CD4-positive, alpha-beta T cell (primary cell): ENCODE results near the gene GNLY. TPM values are rescaled to one million over a fixed set of nuclear protein-coding genes. Genes with fewer than 3 reads are reported as not detected.

Source experiments
- ATAC-seq: fragments of 200-7000 bp; cut with Tn5 transposase; one replicate; pipeline ENCODE4 v1.10.0; 2022; ENCODE audit warnings: mild to moderate bottlenecking; ENCODE audit not compliant: poor library complexity
- CTCF ChIA-PET: fragments of 350-600 bp; sonication (Branson Sonifier 250); formaldehyde crosslinking; loops from one replicate; lab custom pipeline; 2021; ENCODE audit warnings: antibody characterized with exemption, inconsistent platforms; lab: Charles Lee
- POLR2A ChIA-PET: fragments of 350-600 bp; sonication (Branson Sonifier 250); formaldehyde crosslinking; loops from one replicate; lab custom pipeline; 2021; ENCODE audit warnings: antibody characterized with exemption, inconsistent platforms; lab: Charles Lee
- DNase-seq, 14 experiments: peaks; one replicate each; pipeline ENCODE4 v3.0.0-alpha.2; 2013 to 2020; ENCODE audit warnings: mixed read lengths in 2 of 14
- H3K27ac ChIP-seq, 2 donors: one replicate each; pipeline versions ENCODE4 v1.5.1 to v1.7.0; 2013; ENCODE audit warnings: low read length in 2 of 2, low read depth in 1 of 2, mild to moderate bottlenecking in 1 of 2
- H3K27me3 ChIP-seq, 2 experiments: 1 replicate in 1 of 2; 2 replicates in 1 of 2; pipeline versions ENCODE4 v1.6.1 to v1.7.0; 2013; ENCODE audit warnings: low read length in 2 of 2, control low read depth in 1 of 2, mild to moderate bottlenecking in 1 of 2, moderate library complexity in 1 of 2; ENCODE audit not compliant: insufficient read depth in 2 of 2, control insufficient read depth in 1 of 2
- H3K36me3 ChIP-seq: one replicate; pipeline ENCODE4 v1.6.1; 2013; ENCODE audit warnings: low read length, control low read depth; ENCODE audit not compliant: insufficient read depth
- H3K4me1 ChIP-seq: one replicate; pipeline ENCODE4 v1.6.1; 2013; ENCODE audit warnings: low read length, control low read depth; ENCODE audit not compliant: insufficient read depth
- H3K4me3 ChIP-seq: one replicate; pipeline ENCODE4 v1.5.1; 2013; ENCODE audit warnings: mild to moderate bottlenecking, low read length, moderate library complexity
- H3K9me3 ChIP-seq, 2 experiments: 1 replicate in 1 of 2; 2 replicates in 1 of 2; pipeline versions ENCODE4 v1.6.1 to v1.7.0; 2013; ENCODE audit warnings: low read length in 2 of 2, mild to moderate bottlenecking in 2 of 2, control low read depth in 1 of 2, moderate library complexity in 1 of 2; ENCODE audit not compliant: control insufficient read depth in 1 of 2, insufficient read depth in 1 of 2
- H3K27ac Mint-ChIP-seq: one replicate; pipeline ENCODE4 v1.8.0; 2020; ENCODE audit warnings: mixed read lengths
- H3K27me3 Mint-ChIP-seq: one replicate; pipeline ENCODE4 v1.8.0; 2021; ENCODE audit warnings: mixed read lengths
- H3K36me3 Mint-ChIP-seq: one replicate; pipeline ENCODE4 v1.8.0; 2021; ENCODE audit warnings: low read depth, mixed read lengths
- H3K4me1 Mint-ChIP-seq: one replicate; pipeline ENCODE4 v1.8.0; 2021; ENCODE audit warnings: low read depth, mixed read lengths
- H3K4me3 Mint-ChIP-seq: one replicate; pipeline ENCODE4 v1.8.0; 2020; ENCODE audit warnings: mild to moderate bottlenecking, mixed read lengths
- H3K9me3 Mint-ChIP-seq: one replicate; pipeline ENCODE4 v1.8.0; 2020; ENCODE audit warnings: mixed read lengths
- CTCF ChIP-seq: fragments of 200-600 bp; IDR thresholded peaks from one replicate; pipeline ENCODE4 v1.8.0; 2022; ENCODE audit warnings: antibody characterized with exemption, mild to moderate bottlenecking
- intact Hi-C, 2 experiments: fragments of 100-400 bp; cut with DNase I in 1 of 2; cut with micrococcal nuclease in 1 of 2; formaldehyde crosslinking; loops; one replicate each; pipeline versions ENCODE4 v1.15.1 to v1.9.0; 2023 to 2025; cut with DNase I, micrococcal nuclease
- total RNA-seq, 174 experiments: library from RNA in 2 of 174; stranded (reverse) in 2 of 174; gene quantifications; one replicate each; pipeline ENCODE4 v1.2.3 and lab custom pipeline; 2021 to 2026

The GNLY gene
- total RNA-seq, 2 experiments from 2014 or later, result 45.1 TPM

GRCh38 chr2:85678377-85678776 is 15.8 kb upstream of the GNLY start:
- H3K27ac Mint-ChIP-seq, result no peak overlapping the region
- ChIA-PET CTCF (interaction anchor here (0.7 kb wide), 1 partner anchor 29 kb away, joined by 3 read pairs; no protein-coding TSS in a partner anchor), POLR2A (no interaction called here)
- TF ChIP-seq CTCF, result no peak
- Histone ChIP-seq H3K36me3 (no peaks in the 10 kb centered on the region), H3K4me1 (peaks cover 11% of the 10 kb centered on the region), H3K9me3 (no peaks in the 10 kb centered on the region), H3K27ac (no peak overlapping the region), H3K27me3 (no peaks in the 10 kb centered on the region), H3K4me3 (no peak overlapping the region)
- no peak for ATAC-seq
- H3K36me3 Mint-ChIP-seq, result no peaks in the 10 kb centered on the region
- no peaks in the 10 kb centered on the region for H3K4me1 Mint-ChIP-seq
- peak in 1 of 14 experiments; percentile 31 for DNase-seq
- no peak overlapping the region for H3K4me3 Mint-ChIP-seq
- H3K9me3 Mint-ChIP-seq, result no peaks in the 10 kb centered on the region
- H3K27me3 Mint-ChIP-seq, result no peaks in the 10 kb centered on the region
- intact Hi-C loops, result no loop called here

- H3K9me3 Mint-ChIP-seq, result no peaks in the 10 kb centered on the region
- POLR2A ChIA-PET, result interaction anchor here (0.6 kb wide), 1 partner anchor 810 kb away, joined by 3 read pairs; no protein-coding TSS in a partner anchor
- H3K4me3 Mint-ChIP-seq, result no peak overlapping the region
- peak; percentile 52 to 85 (median 70) for DNase-seq
- Histone ChIP-seq H3K36me3 (no peaks in the 10 kb centered on the region), H3K4me3 (no peak overlapping the region), H3K9me3 (no peaks in the 10 kb centered on the region), H3K27ac (no peak overlapping the region), H3K27me3 (no peaks in the 10 kb centered on the region), H3K4me1 (peaks cover 11% of the 10 kb centered on the region)
- peak; percentile 99 for ATAC-seq
- intact Hi-C loops, result loop anchor here in 1 of 2 experiments (1.0 kb wide), 1 partner anchor 28 kb away; no protein-coding TSS in a partner anchor
- H3K36me3 Mint-ChIP-seq, result no peaks in the 10 kb centered on the region
- H3K27ac Mint-ChIP-seq, result no peak overlapping the region
- CTCF ChIA-PET, result interaction anchor here (0.7 to 1.1 kb wide), 3 partner anchors 29 to 151 kb away, joined by 3 to 4 read pairs (median 3); no protein-coding TSS in a partner anchor
- peak; percentile 99 for TF ChIP-seq CTCF
- no peaks in the 10 kb centered on the region for H3K27me3 Mint-ChIP-seq
- no peaks in the 10 kb centered on the region for H3K4me1 Mint-ChIP-seq
Measured at GRCh38 chr2:85678794-85679672, 15.1 kb upstream of the GNLY start.

- H3K36me3 ChIP-seq, result no peaks in the 10 kb centered on the region
- H3K27ac ChIP-seq, result no peak overlapping the region
- POLR2A ChIA-PET, result no interaction called here
- Mint-ChIP-seq H3K36me3 (no peaks in the 10 kb centered on the region), H3K27ac (no peak overlapping the region), H3K4me3 (no peak overlapping the region), H3K4me1 (no peaks in the 10 kb centered on the region), H3K27me3 (no peaks in the 10 kb centered on the region), H3K9me3 (no peaks in the 10 kb centered on the region)
- ATAC-seq (no peak), DNase-seq (peak in 1 of 14 experiments; percentile 15)
- H3K4me3 ChIP-seq, result no peak overlapping the region
- H3K27me3 ChIP-seq, result no peaks in the 10 kb centered on the region
- intact Hi-C loops, result no loop called here
- peaks cover 11% of the 10 kb centered on the region for H3K4me1 ChIP-seq
- H3K9me3 ChIP-seq, result no peaks in the 10 kb centered on the region
- no peak for TF ChIP-seq CTCF
- CTCF ChIA-PET, result no interaction called here
Measured at GRCh38 chr2:85680707-85681371, 13.3 kb upstream of the GNLY start.
